Stimulated activated CD4-positive, alpha-beta T cell treated with anti-CD3 and anti-CD28 coated beads, Interleukin-2, amount 100 ng/mL, for 24 hours (primary cell): ENCODE data around the gene ADAMTS2.

Experiments
- DNase-seq, 2 donors: peaks; one replicate each; pipeline ENCODE4 v3.0.0-alpha.2; 2020

Gene ADAMTS2

DNA sequence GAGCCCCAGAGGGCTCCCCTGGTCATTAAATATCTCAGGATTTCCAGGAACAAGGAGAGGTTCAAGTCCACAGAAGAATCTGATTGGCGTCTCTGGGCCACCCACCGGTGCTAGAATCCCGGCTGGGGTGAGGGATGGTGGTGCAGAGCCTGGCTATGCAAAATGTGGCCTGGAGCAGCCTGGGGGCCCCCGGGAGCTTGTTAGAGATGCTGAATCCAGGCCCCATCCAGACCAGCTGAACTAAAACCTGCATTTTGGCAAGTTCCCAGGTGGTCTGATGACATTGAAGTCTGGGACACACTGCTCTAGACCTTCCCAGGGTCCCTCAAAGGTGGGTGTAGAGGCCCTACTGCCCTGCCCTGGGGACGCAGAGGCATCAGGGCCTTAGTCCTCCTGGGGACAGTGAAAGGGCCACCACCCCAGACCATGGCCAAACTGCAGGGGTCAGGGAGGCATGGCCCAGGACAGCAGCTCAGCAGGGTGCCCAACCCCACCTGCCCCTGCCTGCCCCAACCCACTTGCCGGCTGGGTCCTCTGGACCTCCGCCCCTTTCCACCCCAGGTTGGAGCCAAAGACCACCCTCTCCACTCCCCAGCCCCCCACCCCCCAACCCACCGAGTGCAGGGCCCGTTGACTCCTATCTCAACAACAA is 34.7 kb downstream of the ADAMTS2 start:
- DNase-seq: no peak

DNA sequence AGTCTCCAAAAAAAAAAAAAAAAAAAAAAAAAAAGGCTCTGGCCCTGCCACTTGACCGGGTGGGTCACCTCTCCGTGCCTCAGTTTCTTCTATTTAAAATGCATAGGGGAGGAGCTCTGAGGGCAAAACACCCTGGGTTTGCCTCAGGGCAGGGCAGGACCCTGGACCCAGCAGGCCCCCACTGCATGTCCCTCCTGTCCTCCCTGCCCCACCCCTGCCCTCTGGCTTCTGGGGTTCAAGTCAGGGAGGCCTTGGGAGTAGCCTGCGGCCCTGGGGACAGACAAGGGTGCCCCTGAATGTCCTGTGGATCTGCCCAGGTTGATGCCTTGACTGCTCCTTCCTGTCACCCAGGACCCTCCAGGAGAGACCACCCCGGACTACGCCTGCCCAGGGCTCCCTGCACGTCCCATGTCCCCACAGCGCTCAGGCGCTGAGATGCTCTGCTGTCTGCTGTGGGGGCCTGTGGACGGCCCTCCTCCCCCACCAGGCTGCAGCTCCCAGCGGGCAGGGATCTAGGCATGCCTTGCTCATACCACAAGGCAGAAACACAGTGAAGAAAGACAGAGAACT is 35.4 kb downstream of the ADAMTS2 start:
- no peak for DNase-seq

DNA sequence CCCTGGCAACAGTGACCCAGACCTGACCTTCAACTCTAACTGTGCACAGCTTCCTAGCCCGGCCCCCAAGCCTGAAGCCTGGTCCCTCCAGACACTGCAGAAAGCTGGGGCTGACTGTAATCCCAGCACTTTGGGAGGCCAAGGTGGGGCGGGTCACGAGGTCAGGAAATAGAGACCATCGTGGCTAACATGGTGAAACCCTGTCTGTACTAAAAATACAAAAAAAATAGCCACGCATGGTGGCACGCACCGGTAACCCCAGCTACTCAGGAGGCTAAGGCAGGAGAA is 35.9 kb downstream of the ADAMTS2 start:
- DNase-seq: no peak

DNA sequence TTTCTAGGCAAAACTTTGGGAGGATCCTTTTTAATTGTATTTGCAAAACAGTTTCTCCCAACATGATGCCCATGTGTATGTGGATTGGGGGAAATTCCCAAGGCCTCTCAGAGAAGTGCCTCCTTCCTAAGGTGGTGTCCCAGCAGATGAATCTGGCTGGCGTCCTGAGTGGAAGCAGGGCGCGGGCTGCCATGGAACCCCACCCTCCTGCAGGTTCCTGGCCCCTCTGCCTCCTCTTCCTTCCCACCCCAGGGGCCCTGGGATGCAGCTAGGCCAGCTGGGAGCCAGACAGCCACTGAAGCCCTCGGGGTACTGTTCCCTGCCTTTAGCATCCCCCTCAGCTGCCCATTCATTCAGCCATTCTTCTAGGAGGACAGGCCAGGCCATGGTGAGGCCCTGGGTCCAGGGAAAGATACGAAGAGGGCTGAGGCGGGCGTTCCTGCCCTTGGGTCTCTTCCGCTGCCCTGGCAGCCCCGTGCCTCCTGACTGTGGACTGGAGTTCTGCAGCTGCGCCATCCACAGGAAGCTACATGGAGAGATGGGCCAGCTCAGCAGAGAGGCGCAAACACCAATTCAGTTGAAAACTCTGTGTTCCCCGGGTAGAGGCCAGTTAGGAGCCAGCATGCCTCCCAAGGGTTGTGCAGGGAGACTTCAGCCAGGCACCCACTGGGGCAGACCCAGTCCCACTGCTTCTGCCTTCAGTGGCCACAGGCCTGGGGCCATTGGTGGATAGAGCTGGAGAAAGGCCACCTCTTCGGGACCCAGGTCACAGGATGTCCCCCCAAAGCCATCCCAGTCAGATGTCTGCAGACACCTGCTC is 36.5 kb downstream of the ADAMTS2 start:
- no peak for DNase-seq

DNA sequence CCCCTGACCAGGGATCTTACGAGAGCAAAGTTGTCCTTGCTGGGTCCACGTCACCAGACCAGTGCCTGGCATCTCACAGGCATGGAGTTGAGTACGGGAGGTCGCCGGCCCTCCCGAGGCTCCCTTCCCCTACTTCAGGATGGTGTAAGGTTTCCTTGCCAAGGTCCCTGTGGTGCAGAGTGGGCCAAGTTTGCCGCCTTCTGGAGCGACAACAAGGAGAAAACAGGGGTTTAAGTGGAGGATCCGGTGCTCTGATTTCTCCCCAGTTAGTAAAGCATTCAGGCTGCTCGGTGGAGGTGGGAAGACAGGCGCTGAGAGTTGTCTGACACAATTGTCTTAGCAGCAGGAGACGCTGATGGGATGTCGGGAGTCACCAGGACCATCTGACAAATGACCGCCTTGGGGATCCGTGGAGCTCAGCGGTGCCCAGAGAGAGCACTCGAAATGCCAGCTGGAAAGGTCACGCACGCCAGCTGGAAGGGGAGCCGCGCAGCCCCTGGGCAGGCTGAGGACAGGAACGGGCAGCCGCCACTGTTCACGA is 37.3 kb downstream of the ADAMTS2 start:
- no peak for DNase-seq

DNA sequence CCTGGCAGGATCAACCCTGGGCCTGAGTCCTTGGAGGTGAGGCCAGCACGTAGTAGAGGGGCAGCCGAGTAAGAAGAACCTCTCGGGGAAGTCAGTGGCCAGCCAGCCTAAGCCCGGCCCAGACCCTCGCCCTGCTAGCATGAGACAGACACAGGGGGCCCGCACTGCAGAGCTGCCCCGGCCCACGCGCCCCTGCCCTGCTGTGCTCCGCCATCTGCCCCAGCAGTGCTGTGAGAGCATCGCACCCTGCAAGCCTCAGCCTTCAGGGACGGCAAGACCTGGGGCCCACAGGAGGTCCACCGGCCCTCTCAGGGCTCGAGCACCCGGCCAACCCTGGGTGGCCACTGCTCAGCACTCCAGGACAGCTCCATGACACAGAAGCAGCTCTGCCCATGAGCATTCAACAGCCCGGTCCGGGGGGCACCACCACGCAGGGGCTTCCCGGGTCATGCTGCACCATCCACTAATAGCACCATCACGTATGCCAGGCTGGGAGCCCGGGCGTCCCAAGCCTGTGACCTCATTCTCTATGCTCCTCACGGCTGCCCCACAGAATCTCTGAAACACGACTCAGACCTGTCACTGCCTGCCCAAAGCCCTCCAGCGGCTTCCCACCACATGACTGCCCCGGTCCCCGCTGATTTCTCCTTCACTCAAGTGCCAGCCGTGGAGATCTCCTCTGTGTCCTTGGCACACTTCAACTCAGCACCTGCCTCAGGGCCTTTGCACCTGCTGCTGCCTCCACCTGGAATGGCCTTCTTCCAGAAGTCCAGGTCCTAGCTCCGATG is 38.1 kb downstream of the ADAMTS2 start:
- no peak for DNase-seq

DNA sequence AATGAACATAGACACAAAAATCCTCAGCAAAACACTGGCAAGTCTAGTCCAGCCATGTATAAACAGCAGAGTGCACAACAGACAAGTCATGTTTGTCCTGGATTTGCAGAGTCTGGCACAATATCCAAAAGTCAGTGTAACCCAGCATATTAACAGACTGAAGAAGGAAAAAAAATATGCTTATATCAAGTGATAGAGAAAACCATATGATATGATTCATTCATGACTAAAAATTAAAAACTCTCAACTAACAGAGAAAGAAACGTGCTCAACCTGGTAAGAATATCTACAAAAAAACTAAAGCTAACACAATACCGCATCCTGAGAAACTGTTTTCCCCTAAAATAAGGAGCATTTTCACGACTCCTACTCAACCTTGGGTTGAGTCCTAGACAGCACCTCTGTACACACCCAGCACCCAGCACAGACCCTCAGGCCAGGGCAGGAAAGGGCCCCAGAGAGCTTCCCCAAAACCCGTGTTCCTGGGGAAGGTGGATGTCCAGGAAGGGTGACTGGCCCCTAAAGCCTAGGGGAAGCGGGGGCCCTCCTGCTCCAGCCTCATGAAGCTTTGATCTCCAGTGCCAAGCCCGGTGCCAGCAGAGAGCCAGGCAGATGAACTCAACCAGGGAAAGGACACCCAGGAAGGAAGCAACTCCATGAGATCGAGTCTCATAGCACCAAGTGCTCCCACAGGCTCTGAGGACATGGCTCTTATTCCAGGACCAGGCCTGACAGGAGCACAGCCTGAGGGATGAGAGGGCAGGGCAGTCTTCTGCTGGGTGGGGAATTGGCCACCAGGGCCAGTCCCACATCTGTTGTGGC is 38.9 kb downstream of the ADAMTS2 start:
- no peak for DNase-seq

DNA sequence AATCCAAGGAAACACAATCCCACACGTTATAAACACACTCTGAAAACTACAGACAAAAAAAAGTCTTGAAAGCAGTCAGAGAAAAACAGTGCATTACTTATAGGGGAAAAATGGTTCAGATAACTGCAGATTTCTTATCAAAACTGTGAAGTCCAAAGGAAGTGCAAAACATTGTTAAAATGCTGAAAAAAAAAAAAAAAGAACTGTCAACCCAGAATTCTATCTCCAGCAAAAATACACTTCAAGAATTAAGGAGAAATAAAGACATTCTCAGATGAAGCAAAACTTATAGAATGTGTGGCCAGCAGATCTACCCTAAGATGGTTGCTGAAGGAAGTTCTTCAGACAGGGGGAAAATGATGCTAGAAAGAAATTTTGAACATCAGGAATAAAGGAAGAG is 40.4 kb downstream of the ADAMTS2 start:
- DNase-seq: no peak

DNA sequence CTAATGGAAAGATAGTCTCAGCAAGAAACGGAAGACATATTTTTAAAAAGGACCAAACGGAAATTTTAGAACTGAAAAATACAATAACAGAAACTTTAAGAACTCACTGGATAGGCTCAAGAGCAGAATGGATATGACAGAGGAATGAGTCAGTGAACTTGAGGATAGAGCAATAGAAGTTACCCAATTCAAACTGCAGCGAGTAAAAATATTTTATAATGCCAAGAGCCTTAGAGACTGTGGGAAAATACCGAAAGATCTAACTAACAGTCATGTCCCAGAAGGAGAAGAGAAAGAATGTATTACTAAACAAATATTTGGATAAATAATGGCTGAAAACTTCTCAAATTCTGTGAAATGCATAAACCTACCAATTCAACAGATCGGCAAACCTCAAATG is 40.8 kb downstream of the ADAMTS2 start:
- no peak for DNase-seq

DNA sequence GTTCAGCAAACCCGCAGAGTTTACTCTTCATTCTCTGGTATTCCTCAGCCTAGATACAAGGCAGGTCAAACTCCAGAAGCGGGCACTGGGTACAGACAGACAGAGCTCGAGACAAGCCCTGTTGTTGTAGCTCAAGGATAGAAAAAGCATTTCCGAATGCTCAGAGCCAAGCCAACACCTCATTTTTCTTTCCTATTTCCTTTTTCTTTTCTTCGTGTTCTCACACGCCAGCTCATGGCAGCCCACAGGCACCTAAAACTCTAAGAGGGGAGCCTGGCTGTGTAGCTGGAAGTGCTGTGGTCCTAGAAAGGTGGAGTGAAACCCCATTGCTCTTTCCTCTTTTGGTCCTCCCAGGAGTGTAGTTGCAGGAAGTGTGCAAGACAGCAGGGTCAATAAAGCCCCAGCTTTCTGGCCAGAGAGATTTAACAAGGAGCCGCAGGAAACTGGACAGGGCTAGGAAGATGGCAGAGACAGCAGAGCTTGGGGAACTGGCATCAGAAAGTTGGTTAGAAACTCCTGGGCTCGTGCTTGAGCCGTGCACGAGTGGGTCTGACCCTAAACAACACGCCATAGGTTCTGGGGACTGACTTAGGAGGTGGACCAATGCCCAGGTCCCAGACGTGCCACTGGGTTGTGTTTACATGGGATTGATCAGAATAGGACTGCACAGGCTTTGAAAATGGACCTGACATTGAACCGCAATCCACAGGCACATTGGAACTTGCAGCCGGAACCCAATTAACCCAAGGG is 41.6 kb downstream of the ADAMTS2 start:
- no peak for DNase-seq

DNA sequence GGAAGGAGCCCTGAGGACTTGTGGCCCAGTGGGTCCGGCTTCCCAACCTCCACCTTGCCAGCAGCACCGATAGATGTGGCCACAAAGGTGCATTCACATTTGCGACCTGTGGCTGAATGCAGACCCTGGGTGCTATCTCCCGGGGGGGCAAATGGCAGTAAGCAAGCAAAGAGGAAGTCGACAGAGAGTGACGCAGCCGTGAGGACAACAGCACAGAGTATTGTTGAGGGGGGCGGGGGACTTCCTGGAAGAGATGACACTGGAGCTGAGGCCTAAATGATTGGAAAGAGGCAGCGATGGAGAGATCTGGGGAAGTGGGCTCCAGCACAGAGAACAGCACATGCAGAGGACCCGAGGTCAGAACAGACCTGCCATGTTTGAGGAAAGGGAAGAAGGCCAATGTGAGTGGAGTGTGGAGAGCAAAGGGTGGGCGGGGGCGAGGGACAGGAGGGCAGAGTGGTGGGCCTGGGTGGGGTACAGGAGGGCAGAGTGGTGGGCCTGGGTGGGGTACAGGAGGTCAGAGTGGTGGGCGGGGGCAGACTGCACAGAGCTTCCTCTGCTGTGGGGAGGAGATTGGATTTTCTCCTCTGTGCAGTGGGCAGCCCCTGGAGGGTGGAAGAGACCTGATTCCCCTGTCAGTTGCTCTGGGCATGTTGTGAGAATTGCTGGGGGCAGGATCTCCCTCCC is 42.6 kb downstream of the ADAMTS2 start:
- no peak for DNase-seq

DNA sequence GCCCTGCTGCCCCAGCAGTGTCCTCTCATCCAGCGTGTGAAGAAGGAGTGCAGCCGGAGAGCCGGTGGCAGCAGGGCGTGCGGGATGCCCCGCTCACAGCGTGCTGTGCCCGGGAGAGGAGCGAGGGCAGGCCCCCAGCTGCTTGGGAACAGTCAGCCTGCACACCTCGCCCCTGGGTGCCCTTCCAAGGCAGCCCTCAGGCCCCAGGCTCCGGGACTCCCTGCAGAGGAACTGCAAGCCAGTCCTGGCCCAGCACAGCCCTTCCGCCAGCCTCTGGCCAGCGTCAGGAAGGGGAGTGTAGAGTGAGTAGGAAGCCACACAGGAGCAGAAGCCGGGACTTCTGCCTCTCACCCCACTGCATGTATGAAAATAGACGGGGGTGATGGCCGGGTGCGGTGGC is 43.5 kb downstream of the ADAMTS2 start:
- no peak for DNase-seq

DNA sequence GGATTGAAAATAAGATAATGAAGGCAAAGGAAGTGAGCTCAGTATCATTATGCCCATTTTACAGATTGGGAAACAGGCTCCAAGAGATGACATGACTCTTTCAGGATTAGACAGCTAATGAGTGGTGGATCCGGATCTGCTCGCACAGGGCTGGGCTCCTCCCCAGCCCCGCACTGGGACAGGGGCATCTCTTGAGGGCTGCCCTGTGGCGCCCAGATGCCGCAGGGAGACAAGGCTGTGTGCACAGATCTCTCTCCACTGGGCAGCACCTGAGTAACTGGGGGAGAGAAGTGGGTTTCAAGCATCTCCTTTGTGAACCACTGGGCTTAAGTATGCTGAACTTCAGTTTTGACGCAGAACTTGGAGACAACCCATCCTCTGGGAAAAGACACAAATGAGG is 43.9 kb downstream of the ADAMTS2 start:
- no peak for DNase-seq

DNA sequence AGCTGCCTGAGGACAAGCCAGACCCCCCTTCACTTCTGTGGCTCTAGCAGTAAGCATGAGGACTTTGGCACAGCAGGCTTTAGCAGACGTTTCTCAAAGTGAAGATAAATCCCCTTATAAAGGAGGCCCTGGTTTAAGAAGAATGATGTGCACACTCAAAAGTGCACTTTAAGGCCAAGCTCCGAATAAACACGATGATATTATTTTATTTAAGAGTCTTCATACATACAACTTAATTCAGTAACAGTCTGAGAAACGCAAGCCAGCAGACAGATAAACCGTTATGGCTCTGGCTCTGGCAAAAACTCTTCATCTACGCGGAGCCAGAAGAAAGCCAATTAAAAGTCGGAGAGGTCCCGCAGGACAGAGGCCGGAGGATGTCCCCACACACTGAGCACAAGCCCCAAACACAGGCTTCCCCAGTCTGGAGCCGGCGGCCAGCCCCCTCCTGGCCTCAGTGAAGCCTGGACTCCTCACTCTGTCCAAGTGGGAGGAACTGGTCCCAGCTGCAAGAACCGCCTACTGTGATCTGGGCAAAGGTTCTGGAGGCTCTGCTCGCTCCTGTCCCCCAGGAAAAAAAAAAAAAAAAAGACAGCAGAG is 44.6 kb downstream of the ADAMTS2 start:
- DNase-seq: no peak

DNA sequence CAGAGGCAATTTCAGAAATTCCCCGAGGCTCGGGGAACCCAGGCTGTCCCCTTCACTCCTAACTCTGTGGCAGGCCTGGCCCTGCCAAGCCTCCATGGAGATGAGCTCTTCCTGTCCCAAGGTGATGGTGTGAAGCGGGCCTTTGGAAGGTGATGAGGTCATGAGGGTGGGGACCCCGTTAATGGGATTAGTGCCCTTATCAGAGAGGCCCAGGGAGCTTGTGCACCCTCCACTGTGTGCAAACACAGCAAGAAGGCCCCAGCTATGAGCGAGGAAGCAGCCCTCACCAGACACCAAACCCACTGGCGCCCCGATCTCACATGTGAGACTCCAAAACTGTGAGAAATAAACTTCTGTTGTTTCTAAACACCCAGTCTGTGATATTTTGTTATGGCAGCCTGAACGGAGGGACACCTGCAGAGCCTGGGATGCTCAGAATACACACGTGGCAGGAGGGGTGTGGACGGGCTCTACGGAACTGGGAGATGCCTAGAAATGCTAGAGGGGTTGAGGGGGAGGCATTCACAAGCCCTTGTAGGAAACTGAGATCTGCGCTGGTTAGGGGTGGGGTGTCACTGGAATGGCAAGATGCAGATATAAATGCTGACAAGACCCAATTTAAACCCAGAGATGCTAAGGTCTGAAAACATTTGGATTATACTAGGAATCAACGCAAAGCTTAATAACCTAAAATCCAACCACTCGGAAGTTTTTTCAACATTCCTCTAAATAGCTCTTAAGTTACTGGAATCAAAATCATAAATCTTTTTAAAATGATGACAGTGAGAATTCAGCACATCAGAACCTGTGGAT is 46.9 kb downstream of the ADAMTS2 start:
- no peak for DNase-seq

DNA sequence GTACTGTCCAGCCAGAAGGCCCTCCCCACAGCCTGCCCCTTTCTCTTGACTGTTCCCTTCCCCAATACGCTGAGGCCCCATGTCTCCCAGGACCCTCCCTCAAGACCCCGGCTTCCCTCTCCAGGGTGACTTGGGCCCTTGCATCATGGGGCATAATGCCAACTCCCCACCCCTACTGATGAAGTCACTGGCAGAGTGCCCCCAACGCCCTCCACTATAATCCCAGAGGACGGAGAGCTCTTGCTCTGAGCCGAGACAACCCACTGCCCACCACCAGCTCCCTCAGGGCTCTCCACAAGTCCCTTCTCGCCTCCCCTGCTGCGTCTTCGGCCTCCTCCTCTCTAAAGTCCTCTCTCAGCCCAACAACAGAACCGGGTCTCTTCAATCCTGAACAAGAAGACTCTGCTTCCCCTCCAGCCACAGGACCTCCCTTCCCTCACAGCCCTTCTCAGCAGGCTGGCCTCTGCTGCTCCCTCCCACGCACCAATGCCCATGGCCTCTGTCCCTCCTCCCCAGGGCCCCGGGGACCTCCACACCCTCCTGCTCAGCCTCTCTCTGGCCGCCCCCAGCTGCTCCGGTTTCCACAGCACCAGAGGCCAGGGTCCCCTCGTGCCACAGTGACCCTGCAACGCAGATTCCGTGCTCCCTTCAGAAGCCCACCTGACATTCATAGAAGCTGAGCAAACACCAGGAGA is 47.6 kb downstream of the ADAMTS2 start:
- no peak for DNase-seq

DNA sequence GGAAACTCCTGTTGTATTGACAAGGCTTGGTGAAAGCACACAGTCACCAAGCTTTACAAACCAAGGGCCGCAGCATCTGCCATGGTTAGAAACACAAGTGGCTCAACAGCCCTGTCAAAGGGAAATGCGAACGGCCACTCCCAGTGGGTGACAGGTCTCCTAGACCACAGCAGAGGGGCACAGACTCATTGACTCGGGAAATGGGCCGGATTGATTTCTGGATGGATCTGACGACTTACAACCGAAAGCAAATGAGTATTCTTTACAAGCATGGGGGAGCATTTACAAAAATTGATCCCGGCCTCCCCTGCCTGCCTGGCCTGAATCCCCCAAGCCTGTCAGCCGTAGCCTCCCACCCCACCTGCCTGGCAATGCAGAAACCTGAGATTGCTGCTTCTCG is 48.2 kb downstream of the ADAMTS2 start:
- no peak for DNase-seq

DNA sequence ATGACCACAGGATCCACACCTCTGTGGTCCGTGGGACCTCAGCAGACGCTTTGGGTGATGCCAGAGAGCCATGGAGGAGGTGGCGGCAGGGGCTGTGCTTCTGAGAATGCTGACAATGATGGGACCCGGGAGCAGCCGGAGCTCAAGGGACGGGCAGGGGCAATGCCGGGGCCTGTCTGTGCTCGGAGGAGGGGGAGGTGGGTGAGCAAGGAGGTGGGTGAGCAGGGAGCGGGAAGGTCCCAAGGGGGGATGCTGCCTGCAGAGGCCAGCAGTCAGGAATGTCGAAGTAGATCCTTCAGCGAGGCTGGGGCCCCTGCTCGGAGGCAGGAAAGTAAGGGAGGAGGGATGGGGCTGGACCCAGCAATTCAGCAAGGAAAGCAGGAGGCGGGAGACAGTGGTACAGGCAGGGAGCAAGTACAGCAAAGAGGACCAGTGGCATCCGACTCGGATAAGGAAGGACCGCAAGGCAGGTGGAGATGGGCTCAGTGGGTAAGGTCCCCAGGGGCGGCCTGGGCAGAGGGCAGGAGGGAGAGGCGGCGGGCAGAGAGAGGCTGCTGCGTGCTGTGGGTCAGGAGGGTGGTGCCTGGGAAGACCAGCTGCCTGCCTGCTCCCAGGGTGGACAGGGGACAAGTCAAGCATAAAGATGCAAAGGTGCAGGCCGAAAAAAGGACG is 49.0 kb downstream of the ADAMTS2 start:
- DNase-seq: no peak

DNA sequence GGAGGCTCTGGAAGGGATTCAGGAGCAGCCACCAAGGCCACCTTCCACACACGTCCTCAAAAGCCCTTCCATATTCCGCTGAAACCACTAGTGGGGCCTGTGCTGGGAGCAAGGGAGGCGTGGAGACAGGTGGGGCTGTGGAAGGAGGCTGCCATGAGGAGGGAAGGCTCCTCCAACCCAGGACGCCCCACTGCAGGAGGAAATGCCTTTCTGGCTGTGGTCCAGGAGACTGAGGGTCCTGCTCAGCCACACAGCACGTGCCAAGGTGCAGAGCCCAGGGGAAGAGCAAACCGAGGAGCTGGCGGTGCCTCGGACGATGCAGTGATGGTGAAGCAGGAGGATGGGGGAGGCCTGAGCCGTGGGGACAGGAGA is 49.5 kb downstream of the ADAMTS2 start:
- DNase-seq: no peak
